ENCODE results near the gene SELP.

Gene SELP

DNA sequence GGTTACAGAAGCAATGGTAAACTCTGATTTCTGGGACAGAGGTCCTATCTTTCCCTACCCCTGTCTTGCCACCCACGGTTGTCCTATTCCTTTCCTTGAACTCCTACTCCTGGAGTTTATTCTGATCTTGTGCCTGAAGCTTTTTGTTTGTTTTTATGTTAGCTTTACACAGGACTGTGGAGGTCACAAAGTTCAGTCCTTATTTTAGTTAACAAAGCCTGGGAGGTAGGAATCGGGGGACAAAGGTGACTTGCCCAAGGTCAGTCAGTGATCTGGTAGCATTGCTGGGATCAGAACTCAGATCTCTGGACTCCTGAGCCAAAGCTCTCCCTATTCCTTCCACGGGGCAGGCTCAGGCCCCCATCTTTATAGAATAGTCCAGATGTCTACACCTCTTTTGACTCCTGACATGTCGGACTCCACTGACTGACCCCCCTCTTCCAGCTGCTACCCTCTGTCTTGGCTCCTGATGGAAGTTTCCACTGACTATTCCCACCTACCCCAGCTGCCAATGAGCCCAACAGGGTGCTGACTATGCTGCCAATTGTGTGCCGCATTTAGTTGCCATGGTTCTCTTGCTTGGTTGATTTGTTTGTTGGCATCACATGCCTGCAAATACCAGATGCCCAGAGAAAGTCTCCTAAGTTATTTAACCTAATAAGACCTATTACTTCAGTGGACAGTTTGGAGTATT lies 53.5 kb downstream of the SELP start:
- DNase-seq (ENCODE audit: low spot score): peak; percentile 29

DNA sequence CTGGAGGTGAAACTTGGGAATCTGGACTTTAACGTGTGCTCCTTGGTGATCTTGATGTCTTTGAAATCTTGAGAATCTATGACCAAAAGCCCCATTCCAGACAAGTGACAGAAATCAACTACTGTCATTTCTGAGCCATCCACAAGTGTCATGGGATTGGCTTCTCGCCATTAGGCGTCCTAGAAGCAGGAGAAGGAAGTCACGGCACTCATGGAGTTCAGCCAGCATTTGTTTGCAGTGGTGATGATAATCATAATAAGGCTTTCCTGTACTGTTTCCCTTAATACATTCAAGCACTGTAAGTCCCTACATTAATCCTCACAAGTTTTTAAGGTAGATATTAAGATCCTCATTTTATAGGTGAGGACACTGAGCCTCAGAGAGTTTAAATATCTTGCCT lies 55.6 kb downstream of the SELP start:
- DNase-seq (ENCODE audit: low spot score): no peak

DNA sequence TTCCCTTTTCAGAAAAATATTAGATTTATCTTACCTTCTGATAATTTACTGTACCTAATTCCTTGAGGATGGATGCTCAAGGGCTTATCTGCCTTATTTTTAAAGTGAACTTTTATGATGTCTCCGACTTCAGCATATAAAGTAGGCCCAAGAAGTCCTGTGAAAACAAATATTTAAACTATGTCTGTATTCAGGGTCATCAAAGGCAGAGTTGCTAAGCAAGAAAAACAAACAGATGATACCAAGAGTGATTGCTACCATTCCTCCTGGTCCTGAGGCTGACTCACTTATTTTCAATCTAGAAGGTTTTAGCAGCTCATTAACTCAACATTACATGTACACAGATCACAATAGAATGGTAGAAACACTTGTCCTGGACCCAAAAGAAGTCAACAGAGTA lies 57.7 kb downstream of the SELP start:
- no peak for DNase-seq (ENCODE audit: low spot score)

DNA sequence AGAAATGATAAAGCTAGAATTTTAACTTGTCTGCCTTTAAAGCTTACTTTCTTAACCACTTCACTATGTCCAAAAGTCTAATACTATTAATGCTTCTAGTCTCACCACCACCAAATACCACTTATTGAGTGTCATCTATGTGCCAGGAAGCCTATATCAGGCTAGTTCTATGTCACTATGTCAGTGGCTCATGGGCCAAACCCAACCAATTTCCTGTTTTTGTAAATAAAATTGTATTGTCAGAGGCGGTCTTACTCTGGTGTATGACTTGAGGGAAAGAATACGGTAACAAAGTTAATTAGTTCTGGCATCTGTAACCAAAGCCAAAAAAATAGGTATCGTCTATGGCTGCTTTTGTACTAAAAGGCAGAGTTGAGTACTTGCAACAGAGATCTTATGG lies 58.5 kb downstream of the SELP start:
- no peak for DNase-seq (ENCODE audit: low spot score)

DNA sequence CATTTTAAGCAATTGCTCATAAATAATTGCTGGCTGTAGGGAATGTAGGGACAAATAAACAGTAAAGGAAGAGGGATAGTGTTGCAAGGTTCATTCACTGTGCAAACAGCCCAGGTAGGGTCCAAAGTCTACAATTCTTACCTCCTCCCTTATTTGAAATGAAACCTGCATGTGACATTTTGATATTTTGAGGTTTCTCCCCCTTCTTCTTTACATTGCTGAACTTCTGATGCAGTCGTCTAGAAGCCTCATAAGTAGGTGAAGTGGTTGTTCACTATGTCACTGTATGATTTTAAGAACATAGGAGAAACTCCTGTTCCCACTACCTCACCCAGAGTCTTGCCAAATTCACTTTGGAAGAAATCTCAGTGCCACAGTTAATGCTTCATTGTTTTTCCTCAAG lies 59.8 kb downstream of the SELP start:
- no peak for DNase-seq (ENCODE audit: low spot score)

DNA sequence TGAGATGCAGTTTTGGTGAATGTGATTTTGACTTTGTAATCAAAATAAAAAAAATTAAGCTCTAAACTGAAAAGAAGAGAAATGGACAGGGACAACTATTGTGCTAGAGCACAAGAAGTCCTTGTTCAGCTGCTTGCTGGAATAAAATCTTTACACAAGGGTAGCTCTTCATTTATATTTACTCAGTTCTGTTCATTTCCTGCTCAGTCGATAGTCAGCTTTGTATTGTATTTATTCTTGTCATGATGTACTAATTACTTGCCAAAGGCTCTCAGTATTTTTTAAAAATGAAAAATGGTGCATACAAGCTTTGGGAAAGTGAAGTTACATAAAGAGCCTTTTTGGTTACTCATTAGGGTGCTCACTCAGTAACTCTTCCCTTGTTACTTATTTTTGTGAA lies 61.4 kb downstream of the SELP start:
- DNase-seq (ENCODE audit: low spot score): no peak

DNA sequence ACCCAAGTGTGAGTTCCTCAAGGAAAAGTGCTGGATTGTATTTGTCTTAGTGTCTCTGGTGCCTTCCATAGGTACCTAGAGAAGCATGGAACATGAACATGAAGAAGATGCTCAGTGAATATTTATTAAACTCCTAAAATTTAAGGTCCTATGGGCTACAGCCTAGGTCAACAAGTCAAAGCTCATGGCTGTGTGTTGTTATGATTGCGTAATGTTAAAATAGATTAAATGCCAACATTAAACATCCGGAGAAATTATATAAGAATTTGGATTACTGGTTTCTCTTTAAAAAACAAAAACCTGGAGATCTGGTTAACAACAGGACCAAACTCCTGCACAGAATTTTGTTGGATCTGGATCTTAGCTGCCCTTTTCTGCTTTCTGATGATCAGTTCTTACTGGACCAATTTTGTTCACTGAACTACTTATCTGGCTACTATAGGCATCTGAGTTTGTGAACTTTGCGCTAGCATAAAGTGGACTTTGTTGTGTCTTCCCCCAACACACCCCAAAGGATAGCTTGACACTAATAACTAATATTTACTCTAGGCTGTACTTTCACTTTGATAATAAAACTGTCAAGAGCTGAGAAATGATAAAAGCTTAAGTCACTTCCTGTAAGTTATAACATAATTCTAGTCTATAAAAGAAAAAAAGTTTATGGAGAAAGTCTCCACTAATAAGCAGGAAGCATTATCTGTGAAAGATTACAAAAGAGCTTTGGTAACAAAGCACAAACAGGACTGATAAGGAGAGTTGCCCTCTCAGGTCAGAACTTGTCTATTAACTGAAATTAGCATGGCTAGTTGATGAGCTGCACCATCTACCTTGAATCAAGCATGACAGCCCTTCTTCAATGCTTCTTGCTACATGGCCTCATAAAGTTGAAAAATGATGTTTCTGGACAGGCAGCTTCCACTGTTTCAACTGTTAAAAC lies 64.3 kb downstream of the SELP start:
- DNase-seq (ENCODE audit: low spot score): no peak

DNA sequence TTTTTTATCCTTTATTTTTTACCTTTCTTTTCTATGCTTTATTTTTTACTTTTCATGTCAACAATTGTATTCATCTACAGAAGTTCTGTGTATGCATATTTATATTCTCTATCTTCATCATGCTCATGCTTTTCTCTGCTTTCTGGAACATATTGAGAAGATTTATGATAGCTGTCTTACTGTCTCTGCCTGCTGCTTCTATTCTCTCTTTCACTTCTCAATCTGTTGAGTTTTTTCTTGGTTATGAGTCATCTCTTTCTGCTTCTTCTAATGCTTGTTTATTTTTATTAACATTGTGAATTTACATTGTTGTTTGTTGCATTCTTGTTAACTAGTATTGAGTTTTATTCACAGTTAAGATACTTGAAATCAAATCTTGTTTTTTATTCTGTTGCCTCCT lies 66.3 kb downstream of the SELP start:
- no peak for DNase-seq (ENCODE audit: low spot score)

DNA sequence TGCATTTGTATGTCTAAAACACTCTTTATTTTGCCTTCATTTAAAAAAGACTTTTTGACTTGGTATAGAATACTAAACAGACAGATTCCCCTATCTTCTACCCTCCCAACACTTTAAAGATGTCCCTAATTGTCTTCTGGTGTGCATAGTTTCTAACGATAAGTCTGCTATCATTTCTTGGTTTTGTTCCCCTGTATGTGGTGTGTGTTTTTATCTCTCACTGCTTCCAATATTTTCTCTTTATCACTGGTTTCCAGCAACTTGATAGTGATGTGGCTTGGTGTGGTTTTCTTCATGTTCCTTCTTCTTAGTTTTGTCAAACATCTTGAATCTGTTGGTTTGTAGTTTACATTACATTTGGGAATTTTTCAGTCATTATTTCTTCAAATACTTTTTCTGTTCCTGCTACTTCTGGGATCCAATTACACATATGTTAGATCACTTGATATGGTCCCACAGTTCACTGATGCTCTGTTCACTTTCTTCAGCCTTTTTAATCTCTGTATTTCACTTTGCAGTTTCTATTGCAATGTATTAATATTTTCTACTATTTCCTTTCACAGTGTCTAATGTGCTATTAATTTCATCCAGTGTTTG lies 66.8 kb downstream of the SELP start:
- no peak for DNase-seq (ENCODE audit: low spot score)

DNA sequence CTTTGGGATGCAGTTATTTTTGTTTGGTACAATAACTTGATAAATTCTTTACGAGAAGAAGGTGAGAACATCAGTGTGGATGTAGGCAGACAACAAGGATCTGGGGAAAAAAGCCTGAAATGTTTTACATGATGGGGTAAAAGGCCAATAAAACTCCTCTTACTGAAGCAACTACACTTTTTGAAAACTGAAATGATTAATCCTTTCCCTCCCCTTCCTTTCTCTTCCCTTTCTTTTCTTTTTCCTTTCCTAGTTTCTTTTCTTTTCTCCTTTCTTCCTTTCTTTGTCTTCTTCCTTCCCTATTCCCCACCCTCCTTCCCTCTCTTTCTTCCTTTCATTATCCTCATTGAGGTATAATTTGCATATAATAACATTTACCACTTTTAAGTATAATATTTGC lies 68.2 kb downstream of the SELP start:
- no peak for DNase-seq (ENCODE audit: low spot score)

DNA sequence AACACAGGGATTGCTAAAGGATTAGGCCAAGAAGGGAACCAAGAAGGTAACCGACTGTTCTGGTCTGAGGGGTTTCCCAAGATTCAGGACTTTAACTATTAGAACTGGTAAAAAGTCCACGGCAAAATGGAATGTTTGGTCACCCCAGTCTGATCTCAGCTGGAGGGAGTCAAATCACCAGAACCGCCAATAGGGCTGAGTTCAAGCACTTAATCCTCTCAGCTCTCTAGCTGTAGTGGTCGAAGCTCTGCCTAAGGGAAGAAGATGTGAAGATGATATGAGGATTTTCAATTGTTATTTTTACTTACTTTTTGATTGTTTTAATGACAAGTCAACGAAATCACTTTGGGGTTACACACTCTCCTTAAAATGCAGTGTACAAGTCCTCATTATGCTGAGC lies 72.8 kb downstream of the SELP start:
- DNase-seq (ENCODE audit: low spot score): no peak

DNA sequence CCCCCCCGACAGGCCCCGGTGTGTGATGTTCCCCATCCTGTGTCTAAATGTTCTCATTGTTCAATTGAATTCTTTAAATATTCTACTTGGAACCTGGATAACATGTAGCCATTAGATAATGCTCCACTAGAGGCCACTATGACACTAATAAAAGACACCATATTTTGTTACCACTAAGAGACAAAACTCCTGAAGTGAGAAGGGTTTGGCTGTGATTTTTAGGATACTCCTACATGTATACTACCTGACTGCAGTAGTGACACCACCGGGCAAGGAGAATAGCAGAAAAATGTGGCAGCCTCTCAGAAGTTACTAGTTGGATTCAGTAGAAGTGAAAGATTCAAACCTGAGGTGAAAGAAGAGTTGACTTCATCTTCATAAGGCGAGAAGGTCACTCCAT lies 79.6 kb downstream of the SELP start:
- DNase-seq (ENCODE audit: low spot score): peak; percentile 30

DNA sequence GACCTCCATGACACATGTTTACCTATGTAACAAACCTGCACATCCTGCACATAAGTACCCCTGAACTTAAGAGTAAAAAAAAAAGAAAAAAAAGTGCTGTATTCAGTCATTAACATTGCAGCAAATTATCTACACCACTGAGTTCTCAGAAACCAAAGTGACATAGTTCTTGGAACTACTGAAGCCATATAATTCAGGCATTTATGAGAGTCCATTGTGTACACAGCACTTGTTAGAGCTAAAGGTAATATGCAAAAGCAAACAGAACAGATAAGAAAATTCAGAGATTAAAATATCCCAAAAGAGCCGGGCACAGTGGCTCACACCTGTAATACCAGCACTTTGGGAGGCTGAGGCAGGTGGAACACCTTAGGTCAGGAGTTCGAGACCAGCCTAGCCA lies 81.6 kb downstream of the SELP start:
- no peak for DNase-seq (ENCODE audit: low spot score)

DNA sequence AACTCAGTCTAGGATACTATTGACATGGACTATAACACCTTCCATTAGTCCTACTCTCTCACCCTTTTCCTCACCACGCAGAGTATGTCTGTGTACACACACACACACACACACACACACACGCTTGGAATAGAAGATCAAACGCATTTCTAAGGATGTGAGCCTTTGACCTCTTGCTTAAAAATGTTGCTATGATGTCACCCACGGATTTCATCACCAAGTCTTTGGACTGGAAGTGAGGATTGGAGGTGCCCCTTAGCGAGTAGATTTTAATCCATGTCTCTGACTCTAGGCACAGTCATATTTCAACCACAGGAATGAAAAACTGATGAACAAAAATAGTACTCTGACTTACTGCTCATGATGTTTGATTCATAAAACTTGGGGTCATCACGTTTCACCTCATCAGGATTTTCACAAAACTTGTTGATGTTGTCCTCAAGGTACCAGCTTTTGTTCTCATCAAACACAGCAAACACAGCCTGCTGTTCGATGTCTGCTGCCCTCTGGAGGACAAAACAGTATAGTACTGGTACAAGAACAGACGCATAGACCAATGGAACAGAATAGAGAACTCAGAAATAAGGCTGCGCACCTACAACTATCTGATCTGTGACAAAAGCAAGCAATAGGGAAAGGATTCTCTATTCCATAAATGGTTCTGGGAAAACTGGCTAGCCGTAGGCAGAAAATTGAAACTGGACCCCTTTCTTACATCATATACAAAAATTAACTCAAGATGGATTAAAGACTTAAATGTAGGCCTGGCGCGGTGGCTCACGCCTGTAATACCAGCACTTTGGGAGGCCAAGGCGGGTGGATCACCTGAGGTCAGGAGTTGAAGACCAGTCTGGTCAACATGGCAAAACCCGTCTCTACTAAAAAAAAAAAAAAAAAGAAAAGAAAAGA lies 83.6 kb downstream of the SELP start:
- peak; percentile 74 for DNase-seq (ENCODE audit: low spot score)

DNA sequence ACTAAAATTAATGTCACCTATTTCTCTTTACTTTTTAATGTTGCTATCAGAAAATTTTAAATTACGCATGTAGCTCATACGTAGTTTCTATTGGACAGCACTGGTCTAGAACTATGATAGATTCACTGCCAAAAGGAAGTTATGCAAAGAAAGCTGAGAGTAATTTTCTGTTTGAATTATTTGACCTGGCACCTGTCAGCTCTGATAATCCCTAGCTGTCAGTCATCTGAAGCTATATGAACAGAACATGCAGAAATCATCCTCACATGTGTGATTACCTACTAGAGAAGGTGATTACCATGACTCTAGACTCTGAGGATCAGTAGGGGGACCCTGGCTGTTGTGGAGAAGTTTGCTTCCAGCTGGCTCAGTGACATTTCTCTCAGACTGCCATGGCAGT lies 84.5 kb downstream of the SELP start:
- no peak for DNase-seq (ENCODE audit: low spot score)

DNA sequence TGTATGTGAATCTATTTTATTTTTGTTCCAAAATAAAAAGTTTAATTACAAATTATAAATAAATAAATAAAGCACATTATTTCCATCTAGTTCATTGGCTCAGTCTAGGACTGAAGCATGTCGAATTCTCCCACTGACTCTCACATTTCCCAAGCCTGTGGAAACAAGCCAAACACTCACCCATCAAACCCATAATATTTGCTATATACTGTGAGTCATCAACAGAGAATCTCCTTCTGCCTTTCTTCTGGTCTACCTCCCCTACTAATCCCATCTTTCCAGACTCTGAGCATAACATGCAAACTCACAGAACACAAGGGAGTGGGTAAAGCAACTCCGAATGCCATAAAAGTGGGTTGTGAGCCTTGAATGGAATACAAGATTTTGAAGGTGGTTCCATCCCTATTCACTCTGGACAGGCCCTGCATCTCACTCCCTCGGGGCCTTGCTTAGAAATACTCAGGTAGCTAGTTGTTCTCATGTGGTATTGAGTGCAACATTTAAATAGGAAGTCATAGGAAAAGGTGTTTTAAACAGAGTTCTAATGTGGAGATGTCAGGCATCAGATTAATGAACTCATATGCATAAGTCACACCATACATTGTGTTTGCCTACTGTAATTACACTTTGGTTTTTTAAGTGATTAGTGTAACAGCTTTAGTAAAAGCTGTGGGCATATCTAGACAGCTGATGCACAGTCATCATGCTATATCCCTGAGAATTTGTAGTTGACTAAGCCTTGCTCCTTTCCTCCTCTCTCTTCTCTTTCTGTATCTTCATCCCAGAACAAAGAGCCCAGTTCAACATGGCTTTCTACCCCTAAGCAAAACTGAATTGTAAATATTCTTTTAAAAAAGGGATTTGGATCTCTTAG lies 90.7 kb downstream of the SELP start:
- DNase-seq (ENCODE audit: low spot score): no peak
